Measurements from ENCODE around the gene NDRG4.
"Not testable (repeated sequence)": the region's sequence is repeated elsewhere in the genome, so short reads cannot be mapped to it uniquely, and the experiment has no call there.

The NDRG4 gene

DNA sequence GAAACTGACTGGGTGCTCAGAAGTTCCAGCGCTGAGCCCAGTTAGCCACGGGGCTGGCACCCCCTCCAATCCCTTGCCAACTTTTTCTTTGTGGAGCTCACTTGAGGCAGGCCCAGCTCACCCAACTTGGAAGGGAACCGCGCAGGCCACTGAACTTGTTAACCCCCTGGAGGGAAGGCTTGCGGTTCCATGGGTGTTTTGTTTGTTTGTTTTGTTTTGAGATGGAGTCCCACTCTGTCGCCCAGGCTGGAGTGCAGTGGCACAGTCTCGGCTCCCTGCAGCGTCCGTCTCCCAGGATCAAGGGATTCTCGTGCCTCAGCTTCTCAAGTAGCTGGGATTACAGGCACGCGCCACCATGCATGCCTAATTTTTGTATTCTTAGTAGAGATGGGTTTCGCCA lies 34.1 kb upstream of the NDRG4 start:
- no peak for DNase-seq

DNA sequence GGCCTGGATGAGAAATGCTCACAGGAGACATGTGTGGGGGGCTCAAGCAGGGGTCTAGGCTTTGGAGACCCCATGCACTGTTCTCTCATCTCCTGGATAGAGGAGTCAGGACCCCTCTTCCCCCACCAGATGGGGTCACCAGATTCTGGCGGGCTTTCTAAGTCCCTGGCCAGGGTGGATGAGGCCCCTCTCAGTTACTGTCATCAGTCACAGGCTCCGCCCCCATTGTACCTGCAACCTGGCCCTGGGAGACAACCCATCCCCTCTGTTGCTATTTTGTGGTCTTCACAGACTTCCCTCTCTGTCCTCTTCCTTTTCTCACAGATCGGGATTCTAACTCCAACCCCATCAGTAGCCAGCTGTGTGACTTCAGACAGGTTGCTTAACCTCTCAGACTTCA lies 33.5 kb upstream of the NDRG4 start:
- no peak for DNase-seq

DNA sequence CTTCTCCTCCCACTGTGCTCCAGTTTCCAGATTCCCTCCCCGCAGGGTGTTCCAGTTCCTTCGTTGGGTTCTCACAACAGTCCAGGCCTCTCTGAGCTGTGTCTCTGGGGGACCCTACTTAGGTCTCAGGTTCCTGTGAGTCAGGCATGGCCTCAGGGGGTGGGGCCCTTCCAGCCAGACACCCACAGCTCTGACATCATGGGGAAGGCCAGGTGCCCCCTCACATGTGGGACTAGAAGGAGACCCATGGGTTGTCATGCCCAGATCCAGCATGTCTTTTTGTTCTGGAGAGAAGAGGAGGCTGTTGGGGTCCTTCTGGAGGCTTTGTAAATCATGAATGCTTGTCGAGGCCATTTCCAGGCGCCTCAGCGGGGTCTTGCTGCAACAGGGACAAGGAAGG lies 32.0 kb upstream of the NDRG4 start:
- DNase-seq: no peak

DNA sequence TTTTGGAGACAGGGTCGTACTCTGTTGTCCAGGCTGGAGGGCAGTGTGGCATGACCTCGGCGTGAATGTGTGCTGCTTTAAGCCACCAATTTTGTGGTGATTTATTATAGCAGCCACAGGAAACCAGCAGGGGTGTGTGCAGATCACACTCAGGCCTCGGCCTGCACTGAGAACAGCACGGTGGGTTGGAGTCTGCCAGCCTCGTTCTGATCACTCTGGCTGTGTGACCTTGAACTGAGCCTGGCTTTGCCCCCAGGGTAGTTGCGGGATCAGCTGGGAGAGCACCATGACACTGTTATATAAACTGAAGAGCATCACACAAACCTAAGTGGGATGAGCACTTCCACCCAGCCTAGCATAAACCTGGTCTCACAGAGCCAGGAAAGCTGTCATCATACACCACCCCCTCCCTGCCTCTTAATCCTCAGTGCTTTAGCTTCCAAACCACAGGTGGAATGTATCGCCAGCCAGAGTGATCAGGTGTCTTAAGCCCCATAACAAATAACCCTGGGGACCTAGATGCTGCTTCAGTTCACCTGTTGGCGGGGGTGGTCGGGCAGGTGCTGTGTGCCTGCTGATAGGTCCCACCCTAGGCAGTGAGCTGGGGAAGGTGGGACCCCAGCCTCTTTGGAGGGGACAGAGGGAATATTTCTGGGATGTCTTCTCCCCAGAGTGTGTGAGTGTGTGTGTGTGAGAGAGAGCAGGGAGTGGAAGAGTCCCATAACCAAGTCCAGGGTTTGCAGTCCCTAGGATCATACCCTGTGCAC lies 28.6 kb upstream of the NDRG4 start:
- no peak for DNase-seq

DNA sequence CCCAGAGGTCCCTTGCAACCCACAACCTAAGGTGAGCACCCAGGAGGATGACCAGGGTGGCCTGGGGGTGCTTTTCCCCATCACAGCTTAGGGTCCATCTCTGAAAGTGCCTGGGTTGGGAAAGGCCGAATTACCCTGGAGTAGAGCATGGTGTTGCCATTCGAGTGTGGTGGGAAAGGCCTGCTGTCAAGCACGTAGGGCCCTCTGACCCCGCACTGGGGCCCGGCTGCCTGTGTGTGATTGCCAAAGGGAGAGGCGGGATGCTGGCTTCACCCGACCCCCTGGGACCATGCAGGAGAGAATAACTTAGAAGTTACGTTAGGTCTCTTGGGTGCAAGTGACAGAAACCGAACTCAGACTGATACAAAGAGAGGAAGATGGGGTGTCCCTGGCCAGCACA lies 27.7 kb upstream of the NDRG4 start:
- no peak for DNase-seq

DNA sequence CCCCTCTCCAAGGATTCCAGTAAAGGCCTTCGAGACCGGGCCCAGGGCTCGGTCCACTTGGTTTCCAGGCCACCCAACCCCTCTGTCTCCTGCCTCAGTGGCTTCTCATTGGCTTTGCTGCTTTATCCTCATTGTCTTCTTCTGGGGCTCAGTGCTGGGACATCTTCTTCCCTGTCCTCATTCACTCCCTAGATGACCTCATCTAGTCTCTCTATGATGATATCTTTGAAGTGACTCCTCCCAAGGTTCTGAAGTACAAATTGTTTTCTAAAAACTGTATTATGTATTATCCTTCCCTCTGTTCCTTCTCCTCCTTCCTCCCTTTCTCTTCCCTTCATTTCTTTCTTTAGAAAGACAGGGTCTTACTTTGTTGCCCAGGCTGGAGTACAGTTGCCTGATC lies 27.1 kb upstream of the NDRG4 start:
- DNase-seq: no peak

DNA sequence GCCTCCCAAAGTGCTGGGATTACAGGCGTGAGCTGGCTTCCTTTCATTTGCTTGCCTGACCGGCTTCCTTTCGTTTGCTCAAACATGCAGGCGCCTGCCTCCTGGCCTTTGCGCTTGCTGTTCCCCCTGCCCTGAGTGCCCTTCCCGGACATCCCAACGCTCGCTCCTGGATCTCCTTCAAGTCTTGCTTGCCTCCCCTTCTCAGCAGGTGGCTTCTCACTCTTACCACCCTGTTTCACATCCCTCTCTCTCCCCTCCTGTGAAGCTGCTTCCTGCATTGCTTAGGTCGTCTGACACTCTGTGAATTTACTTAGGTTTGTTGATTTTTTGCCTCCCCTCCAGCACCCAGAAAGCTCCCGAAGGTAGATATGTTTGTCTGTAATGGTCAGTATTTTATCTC lies 25.6 kb upstream of the NDRG4 start:
- no peak for DNase-seq

DNA sequence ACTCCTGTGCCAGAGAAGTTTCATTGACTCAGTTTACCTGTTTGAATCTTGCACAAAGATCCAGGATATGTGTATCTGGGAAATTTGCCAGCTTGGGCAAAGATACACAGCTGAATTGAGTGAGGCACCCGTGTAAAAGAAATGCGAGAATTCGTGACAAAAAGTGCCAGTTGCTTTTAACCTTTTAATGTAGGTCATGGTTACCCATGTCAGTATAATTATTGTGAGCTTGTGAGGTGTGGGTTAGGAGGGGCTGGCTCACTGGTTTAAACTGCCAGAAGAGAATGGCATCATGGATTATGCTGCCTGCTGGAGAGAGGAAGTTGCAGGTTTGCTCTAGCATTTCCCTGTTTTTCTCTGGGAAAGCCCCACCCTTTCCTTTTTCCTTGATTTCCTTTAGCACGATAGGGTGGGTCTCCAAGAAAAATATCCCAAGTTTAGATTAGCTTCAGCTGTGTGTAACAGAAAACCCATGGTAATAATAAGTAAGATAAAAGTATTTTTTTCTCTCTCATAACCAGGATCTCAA lies 24.8 kb upstream of the NDRG4 start:
- DNase-seq: no peak

DNA sequence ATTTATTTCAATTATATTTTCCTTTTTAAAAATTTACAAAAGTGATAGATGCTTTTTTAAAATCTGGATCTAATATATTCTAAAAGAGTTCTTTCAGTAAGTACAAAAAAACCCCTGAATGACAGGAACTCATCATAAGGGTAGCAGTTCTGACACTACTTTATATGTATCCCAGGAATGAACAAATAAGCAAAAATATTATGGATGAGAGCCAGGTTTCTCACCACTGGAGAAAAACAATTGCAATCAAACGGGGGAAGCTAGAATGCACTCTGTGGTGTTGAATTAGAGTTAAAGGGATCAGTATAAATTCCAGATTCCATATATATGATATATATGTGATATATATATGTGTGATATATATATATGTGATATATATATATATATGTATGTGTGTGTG lies 23.2 kb upstream of the NDRG4 start:
- DNase-seq: no peak

DNA sequence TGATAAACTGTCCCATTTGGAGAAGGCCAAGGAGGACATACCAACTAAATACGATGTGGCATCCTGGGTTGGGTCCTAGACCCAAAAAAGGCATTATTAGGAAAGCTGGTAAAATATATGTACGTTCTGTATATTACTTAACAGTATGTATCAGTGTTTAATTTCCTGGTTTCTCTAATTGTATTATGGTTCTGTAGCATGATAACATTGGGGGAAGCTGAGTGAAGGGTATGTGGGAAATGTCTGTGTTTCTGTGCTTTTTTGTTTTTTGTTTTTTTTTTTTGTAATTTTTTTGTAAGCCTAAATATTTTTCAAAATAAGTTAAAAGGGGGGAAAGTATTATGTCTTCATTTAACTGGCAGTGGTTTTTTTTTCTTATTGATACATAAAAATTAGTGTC lies 21.5 kb upstream of the NDRG4 start:
- DNase-seq: no peak

DNA sequence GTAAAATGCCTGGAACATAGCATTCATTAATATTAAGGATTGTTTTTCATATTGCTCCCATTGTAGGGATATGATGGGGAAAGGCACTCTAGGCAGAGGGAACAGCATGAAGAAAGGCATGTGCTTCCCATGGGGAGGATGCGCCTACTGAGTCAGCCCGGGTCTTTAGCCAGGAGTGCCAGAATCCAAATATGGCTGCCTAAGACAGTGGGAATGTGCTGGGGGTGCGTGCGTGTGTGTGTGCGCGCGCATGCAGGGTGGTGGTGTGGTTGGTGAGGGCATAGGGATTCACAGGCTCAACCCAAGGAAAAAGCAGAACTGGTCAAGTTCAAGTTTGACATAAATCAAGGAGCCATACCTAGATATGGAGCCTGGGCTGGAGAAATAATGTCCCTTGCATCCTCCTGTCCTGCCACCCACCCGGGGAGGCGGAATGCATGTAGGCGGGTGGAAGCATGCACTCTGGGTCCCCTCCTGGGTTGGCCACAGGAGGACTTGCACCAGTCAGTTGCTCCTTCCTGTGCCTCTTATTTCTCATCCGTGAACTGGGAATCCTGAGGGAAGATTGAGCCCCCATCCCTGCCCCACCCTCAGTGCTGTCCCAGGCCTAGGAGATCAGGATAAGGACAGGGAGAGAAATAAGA lies 18.6 kb upstream of the NDRG4 start:
- DNase-seq: no peak

DNA sequence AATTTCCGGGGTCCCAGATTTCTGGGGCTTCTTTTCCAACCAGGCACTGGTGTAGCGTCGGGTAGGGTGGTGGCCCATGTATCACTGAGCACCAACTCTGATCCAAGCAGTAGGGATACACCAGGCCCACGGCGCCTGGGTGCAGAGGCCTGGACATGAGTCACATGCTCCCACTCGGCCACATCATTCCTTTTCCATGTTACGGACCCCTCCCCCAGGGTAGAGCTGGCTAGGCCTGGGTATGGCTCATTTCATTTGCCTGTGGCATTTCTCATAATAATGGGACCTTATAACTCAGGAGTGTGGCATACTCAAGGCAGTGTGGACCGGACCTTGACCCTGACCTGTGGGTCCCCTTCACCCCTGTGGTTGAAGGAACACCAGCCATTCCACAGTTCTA lies 18.0 kb upstream of the NDRG4 start:
- DNase-seq: no peak

DNA sequence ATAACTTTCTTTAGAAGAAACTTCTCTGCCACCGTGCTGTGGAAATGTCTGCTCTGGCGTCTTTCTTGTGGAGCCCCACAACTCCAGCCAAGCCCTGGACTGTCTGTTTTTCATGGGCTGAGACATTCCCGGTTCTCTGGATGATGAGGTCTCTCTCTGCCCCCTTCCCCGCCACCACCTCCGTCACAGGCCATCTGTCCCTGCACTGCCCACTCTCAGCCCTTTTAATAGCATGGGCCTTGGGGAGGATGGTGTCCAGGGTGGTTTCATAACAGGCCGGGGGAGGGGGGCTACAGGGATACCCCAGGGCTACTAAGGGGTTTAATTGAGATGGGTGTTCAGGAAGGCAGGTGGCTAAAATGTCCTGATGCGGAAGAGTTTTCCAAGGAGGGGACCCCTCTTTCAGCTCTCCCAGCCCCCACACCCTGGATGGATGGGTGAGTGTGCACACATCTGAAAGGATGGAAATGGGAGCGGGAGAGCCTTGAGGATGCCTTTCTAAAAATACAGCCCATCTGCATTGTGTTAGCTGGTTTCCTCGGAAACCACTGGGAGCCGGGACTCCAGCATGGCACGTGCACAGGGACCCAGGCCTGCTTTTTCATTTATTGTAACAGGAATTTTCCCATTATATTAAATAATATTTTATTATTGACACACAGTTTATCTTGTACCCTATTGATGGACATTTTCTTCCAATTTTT lies 14.6 kb upstream of the NDRG4 start:
- DNase-seq: no peak

DNA sequence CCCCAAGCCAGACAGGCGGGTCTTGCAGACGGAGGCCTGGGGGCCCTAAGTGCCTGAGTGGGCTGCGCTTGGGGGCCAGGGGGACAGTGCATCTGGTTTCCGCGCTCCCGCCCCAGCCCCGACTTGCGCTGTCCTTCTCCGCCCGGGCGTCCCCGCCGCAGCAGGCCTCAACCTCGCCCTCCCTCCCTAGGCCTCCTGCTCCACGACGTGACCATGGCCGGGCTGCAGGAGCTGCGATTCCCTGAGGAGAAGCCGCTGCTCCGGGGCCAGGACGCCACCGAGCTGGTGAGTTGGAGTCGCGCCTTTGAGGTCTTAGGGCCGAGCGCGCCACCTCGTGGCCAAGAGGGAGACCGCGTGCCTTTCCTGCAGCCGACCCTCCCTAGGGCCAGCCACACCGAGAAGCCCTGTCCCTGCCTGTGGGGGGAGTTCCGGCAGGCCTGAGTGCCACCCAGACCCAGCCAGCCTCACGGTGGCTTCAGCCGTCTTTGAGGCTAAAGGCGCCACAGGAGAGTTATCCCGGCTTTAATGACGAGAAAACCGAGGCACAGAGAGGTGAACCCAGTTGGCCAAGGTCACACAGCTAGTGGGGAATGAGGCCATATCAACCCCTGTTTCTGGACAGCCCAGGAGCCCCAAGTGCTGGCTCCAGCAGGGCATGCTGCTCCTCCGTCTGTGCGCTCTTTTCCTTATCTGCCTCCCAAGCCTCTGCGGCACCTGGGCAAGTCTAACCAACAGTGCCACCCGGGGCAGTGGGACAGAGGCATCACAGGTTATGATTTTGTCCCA lies 12.2 kb upstream of the NDRG4 start:
- DNase-seq: peak; percentile 75 to 81

DNA sequence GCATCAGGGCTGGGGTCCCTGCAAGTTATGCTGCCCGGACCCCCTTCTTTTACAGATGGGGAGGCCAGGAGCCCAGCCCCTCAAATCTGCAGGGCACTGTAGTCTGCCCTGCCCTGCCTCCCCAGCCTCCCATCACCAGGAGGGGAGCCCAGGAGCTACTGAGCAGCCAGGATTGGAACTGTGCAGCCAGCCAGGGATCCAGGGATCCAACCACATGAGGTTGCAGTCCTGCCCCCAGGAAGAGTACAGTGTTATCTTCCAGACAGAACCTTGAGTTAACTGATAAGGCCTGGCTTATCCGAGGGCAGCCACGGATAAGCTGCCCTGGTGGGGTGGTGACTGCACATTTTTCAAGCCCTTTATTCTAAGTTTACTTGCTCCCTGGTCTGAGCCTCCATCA lies 11.4 kb upstream of the NDRG4 start:
- no peak for DNase-seq

DNA sequence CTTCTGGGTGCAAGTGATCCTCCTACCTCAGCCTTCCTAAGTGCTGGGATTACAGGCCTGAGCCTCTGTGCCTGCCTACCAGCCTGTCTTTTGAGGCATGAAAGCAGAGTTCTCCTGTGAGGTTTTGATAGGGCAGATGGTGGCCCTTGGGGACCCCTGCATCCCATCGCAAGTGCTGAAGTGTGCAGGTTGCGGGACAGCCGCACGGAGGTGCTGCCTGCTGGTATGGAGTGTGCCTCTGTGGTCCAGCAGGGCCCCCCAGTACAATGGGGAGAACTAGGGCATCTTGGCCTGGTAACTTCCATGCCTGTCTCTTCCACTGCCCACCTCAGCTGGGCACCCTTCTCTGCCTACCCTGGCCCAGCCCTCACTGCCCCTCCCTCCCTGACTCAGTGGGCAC lies 9.9 kb upstream of the NDRG4 start:
- DNase-seq: no peak

DNA sequence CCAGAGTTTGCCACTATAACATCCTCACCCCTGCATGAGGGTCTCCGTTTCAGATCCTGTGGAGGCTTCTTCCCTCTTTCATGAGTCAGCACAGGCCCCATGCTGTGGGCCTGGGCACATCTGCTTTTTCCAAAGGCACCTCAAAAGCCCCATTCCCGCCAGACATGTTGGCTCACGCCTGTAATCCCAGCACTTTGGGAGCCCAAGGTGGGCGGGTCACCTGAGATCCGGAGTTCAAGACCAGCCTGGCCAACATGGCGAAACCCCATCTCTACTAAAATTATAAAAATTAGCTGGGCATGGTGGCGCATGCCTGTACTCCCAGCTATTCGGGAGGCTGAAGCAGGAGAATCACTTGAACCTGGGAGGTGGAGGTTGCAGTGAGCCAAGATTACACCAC lies 9.4 kb upstream of the NDRG4 start:
- not testable (repeated sequence) for DNase-seq

DNA sequence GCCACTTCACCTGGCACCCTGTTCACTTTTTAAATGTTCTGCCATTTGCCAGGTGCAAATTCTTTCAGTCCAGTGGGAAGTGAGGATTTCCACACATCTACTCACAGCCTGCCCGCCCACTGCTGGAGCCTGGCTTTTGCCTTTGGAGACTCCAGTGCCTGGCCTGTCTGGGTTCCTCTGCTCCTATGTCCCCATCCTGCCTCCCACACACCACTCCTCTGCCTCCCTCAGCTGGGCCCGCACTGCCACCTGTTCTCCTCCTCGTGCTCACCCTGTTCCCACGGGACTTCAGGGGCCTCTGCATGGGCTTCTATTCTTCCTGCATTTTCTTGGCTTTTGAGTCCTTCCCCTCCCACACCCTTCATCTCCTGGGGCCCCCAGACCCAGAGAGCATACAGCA lies 7.9 kb upstream of the NDRG4 start:
- no peak for DNase-seq

DNA sequence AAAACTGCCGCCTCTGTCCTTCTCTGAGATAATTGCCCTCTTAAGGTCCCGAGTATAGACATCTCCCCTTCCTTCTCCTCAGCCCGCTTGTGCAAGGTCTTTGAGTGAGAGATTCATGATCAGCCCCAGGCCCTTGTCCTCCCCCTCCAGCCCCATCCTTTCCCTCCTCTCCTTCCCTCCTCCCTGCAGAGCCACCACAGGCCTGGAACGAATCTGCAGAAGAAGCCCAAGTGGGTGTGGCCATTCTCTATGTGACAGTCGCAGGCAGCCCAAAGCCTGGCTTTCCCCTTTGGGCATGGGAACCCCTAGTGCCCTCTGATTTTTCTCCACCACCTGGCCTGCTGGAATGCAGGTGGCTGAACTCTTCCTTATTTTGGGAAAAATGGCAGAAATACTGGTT lies 7.2 kb upstream of the NDRG4 start:
- no peak for DNase-seq

DNA sequence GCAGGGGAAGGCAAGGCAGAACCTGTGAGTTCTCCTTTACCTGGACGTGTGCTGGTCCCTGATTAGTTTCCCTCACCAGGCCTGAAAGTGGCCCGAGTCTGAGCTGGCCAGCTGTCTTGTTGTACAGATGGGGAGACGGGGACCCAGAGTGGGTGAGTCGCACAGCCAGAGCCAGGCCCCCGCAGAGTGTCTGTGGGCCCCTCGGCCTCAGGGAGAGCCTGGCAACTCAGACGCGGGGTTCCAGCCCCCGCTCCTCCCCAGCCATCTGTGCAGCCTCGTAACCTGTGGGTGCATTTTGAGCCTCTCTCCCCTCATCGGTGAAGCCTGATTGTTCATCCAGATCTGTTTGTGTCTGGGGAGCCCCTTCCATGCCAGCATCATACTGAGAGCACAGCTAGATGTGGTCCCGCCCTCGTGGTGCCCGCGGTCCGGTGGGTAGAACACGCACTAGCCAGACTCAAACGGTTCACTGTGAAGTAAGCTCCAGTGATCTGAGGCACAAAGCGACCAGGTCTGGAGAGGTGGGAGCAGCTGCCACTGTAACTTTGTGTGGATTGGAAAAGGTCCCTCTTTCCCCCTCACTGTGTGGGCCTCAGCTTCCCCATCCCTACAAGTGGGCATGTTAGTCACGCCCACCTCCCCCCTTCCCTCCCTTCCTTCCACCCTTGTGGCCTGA lies 6.0 kb upstream of the NDRG4 start:
- no peak for DNase-seq

DNA sequence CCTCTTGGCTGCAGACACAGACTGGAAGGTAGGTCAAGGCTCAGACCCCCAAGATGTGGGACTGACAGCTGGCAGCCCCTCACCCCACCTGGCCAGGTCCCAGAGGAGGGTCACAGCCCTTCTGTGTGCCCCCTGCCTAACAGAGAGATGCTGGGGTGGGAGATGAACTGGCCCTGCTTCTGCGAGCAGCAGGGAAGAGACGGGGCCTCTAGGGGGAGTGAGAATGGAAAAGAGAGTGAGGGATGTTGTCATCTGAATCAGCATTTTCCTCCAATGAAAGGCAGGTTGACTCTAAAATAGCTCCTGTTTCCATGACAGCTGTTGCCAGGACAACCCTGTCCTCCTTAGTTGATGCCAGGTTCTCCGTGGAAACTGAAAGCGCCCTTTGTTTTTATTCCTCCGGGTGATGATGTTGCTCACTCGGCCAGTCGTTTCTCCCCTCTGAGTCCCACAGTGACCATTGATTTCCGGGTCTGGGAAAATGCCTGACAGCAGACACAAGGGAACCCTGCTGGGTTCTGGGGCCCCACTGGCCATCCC lies 4.9 kb upstream of the NDRG4 start:
- DNase-seq: peak; percentile 70 to 79

Measured in stimulated activated CD4-positive, alpha-beta T cell treated with anti-CD3 and anti-CD28 coated beads, Interleukin-2, amount 100 ng/mL, for 24 hours (primary cell).